ENCODE results near the gene DLGAP3.

DNA sequence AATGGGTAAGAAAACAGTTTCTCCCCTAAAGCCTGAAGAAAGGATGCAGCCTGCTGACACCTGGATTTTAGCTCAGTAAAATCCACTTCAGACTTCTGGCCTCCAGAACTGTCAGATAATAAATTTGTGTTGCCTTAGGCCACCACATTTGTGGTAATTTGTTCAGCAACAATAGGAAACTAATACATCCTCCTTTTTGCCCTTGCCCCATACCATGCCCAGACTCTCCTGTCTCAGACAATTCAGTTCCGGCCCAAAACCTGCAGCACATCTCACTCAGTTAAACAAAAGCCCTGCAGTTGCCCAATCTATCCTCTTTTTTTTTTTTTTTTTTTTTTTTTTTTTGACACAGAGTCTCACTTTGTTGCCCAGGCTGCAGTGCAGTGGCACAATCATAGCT, 95.7 kb downstream of the DLGAP3 start:
- TF ChIP-seq POLR2A (IDR thresholded peaks at IDR 0.05): no peak
- TF ChIP-seq, protein P1, sequence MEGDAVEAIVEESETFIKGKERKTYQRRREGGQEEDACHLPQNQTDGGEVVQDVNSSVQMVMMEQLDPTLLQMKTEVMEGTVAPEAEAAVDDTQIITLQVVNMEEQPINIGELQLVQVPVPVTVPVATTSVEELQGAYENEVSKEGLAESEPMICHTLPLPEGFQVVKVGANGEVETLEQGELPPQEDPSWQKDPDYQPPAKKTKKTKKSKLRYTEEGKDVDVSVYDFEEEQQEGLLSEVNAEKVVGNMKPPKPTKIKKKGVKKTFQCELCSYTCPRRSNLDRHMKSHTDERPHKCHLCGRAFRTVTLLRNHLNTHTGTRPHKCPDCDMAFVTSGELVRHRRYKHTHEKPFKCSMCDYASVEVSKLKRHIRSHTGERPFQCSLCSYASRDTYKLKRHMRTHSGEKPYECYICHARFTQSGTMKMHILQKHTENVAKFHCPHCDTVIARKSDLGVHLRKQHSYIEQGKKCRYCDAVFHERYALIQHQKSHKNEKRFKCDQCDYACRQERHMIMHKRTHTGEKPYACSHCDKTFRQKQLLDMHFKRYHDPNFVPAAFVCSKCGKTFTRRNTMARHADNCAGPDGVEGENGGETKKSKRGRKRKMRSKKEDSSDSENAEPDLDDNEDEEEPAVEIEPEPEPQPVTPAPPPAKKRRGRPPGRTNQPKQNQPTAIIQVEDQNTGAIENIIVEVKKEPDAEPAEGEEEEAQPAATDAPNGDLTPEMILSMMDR (IDR thresholded peaks at IDR 0.05): no peak
- TF ChIP-seq EP300 (IDR thresholded peaks at IDR 0.05): no peak

Data from ovary (tissue), 3 donors.